Islet of Langerhans (tissue), 1 donor: ENCODE data around the gene VCP.
"Not testable (repeated sequence)": the region's sequence is repeated elsewhere in the genome, so short reads cannot be mapped to it uniquely, and the experiment has no call there.

Experiments used
- FAIRE-seq: peaks from one replicate; lab custom pipeline; 2011; peaks lifted over from hg19 to GRCh38; lab: Jason Lieb, UNC

Gene VCP

GRCh38 chr9:35059438-35059837 is 13.0 kb downstream of the VCP start:
- FAIRE-seq: no peak

GRCh38 chr9:35057271-35057620 is 15.2 kb downstream of the VCP start:
- FAIRE-seq: no peak

GRCh38 chr9:35056571-35057270 is 15.7 kb downstream of the VCP start:
- FAIRE-seq: no peak

- FAIRE-seq: no peak
These were observed 17.4 kb downstream of the VCP start for GRCh38 chr9:35054871-35055644.

- FAIRE-seq: no peak
These were observed 18.1 kb downstream of the VCP start for GRCh38 chr9:35054185-35054835.

- FAIRE-seq: no peak
These were observed 21.1 kb downstream of the VCP start for GRCh38 chr9:35051069-35051967.

DNA sequence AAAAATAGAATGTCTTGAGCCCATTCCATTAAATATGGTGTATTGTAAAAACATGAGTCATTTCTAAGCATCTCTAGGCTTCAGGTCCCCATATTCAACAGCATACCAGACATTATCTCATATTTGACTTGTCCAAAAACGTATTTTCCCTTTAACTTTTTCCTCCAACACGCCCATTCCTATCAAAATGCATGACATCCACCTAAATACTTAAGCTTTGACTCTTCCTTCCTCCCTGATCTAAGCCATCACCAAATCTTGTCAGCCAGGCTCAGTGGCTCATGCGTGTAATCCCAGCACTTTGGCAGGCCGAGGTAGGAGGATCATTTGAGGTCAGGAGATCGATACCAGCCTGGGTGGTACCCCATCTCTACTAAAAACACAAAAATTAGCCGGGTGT is 23.9 kb downstream of the VCP start:
- no peak for FAIRE-seq

DNA sequence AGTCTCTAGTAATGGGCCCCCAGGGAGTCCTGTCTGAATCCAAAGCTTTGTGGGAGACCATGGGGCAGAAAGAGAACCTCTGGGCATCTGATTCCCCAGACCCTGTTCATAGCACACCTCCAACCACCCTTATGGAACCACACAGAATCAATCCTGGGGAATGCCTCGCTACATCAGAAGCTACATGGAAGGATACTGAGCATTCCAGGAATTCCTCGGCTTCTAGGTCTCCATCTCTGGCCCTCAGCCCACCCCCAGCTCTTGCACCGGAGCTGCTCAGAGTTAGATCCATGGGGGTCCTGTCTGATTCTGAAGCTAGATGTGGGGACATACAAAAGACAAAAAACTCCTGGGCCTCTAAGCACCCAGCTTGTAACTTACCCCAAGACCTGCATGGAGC is 28.4 kb downstream of the VCP start:
- FAIRE-seq: no peak

- FAIRE-seq: no peak
These were observed 29.4 kb downstream of the VCP start for GRCh38 chr9:35042891-35043545.

DNA sequence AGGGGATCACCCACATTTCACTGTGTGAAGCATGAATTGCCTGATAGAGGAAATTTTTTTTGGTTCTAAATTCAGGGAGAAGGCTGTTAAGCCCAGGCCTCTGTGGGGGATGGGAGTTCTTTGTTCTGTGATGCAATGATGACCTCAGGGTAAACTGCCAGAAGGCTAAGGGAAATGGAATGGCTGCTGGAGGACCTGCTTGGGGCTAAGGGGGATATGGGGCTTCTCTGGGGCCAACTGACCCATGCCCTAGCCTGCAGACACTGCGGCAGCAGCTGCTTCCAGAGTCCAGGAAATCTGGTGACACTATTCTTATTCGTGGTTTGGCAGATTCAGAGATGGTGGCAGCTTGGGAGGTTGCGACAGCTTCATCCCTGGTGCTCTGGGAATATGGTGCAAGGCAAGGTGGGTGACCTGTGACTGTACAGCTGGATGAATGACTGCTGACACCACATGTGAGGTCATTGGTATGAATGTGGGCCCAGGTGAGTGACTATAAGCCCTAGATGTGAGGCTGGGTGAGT is 30.3 kb downstream of the VCP start:
- FAIRE-seq: no peak

- no peak for FAIRE-seq
These were observed 36.3 kb downstream of the VCP start for GRCh38 chr9:35035851-35036701.

GRCh38 chr9:35033101-35033500 is 39.3 kb downstream of the VCP start:
- no peak for FAIRE-seq

DNA sequence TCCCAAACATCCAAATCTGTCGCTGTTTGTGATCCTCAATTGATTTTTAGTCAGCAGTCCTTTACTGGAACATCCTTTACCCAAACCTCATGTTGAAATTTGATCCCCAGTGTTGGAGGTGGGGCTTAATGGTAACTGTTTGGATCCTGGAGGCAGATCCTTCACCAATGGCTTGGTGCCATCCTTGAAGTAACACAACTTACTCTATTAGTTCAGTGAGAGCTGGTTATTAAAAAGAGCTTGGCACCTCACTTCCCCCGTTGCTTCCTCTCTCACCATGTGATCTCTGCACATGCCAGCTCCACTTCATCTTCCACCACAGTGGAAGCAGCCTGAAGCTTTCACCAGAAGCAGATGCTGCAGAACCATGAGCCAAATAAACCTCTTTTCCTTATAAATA is 42.6 kb downstream of the VCP start:
- FAIRE-seq: no peak

DNA sequence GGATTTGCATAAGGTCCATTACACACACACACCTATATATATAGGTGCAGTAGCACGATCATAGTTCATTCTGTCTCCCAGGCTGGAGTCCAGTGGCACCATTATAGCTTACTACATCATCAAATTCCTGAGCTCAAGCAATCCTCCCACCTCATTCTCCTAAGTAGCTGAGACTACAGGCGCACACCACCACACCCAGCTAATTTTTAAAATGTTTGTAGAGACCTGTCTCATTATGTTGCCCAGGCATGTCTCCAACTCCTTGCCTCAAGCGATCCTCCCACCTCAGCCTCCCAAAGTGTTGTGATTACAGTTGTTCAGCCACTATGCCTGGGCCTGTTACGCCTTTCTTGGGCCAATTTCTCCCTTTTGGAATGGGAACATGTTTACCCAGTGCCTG is 43.2 kb downstream of the VCP start:
- no peak for FAIRE-seq

- no peak for FAIRE-seq
These were observed 44.1 kb downstream of the VCP start for GRCh38 chr9:35028341-35028740.

DNA sequence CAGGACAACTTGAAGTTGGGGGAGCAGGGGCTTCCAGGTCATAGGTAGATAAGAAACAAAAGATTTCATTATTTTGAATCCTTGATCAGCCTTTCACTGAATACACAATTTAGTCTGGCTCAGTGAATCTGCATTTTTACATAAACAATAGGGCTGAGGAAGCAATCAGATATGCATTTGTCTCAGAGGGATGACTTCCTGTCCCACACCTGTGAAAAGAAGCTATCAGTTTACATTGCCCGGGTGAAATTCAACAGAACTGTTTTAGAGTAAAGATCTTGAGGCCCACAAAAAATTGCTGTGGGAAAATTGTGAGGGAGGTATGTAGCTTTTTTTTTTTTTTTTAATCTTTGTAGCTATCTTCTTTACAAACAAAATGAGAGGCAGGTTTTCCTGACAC is 44.6 kb downstream of the VCP start:
- FAIRE-seq: no peak

DNA sequence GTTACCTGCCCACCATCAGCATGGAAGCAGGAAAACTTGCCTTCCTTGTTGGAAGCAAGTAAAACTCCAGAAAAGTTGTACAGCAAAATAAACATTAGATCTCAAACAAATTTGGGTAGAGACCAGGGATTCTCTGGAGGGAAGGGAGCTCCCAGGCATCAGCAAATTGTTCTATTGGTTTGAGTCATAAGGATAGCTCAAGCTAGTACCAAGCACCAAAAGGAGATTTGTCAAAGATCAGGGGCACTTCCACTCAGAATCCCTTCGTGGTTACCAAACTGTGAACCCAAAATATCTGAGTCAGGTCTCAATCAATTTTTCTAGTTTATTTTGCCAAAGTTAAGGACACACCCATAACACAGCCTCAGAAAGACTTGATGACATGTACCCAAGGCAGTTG is 45.1 kb downstream of the VCP start:
- no peak for FAIRE-seq

DNA sequence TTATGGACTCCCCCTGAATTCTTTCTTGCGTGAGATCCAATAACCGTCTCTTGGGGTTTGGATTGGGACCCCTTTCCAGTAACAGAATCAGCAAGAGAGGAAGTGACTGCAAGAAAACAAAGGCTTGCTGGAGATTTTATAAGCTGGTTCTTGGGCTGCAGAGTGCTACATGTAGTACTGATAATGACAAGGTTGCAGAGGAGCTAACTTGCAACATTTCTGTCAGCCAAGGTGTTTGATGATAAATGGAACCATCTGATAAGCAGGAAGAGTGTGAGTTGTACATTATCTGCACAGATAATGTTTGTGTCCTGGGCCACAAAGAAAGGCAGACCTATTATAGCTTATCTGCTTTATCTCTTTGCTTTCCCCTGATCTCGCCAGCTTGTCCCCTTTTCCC is 45.8 kb downstream of the VCP start:
- no peak for FAIRE-seq

- FAIRE-seq: not testable (repeated sequence)
These were observed 49.0 kb downstream of the VCP start for GRCh38 chr9:35023443-35023842.

GRCh38 chr9:35014517-35014916 is 57.9 kb downstream of the VCP start:
- no peak for FAIRE-seq
